Measurements from ENCODE around the gene TM9SF1. TPM values are rescaled to one million over a fixed set of nuclear protein-coding genes. Genes with fewer than 3 reads are reported as not detected.

The TM9SF1 gene
- total and polyA plus RNA-seq, 9 of the 15 experiments (the other 6 are each of a cell fraction or from before 2014, with no cell fraction given) = 5.3 to 20.3 (median 11.8) TPM

- TF ChIP-seq FOSL1 (tag; conservative IDR thresholded peaks at IDR 0.05) = no peak
- no peak for TF ChIP-seq ZNF3 (CRISPR knock-in tag; IDR thresholded peaks at IDR 0.05)
- TF ChIP-seq CHD7 (IDR thresholded peaks at IDR 0.05; ENCODE audit: low read depth, low read length) = no peak
- TF ChIP-seq, protein P1, sequence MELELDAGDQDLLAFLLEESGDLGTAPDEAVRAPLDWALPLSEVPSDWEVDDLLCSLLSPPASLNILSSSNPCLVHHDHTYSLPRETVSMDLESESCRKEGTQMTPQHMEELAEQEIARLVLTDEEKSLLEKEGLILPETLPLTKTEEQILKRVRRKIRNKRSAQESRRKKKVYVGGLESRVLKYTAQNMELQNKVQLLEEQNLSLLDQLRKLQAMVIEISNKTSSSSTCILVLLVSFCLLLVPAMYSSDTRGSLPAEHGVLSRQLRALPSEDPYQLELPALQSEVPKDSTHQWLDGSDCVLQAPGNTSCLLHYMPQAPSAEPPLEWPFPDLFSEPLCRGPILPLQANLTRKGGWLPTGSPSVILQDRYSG (tag; conservative IDR thresholded peaks at IDR 0.05; ENCODE audit: low read depth) = no peak
- TF ChIP-seq HOXB6 (CRISPR knock-in tag; IDR thresholded peaks at IDR 0.05; ENCODE audit: borderline replicate concordance) = no peak
- no peak for TF ChIP-seq TRIM24 (IDR thresholded peaks at IDR 0.05)
- TF ChIP-seq ZMIZ1 (IDR thresholded peaks at IDR 0.05; ENCODE audit: low read depth in 2 of 2, low read length in 2 of 2) = no peak
- TF ChIP-seq TAF7 (tag; IDR thresholded peaks at IDR 0.05) = peak; percentile 9; the same call in 1 of the 2 replicates
These were observed 54.0 kb downstream of the TM9SF1 start, which contains the start of gene EMC9 (continued) for GRCh38 chr14:24141097-24141880.
